ENCODE data around the gene GPR132. TPM values are rescaled to one million over a fixed set of nuclear protein-coding genes. Genes with fewer than 3 reads are reported as not detected.

GPR132 gene
- total and polyA plus RNA-seq, 9 of the 15 experiments (the other 6 are each of a cell fraction or from before 2014, with no cell fraction given), result 0.01 to 1.1 (median 0.25) TPM; not detected in 1

- Histone ChIP-seq H3K4me3 (peak overlapping the region; percentile 43), H3K4me2 (ENCODE audit: insufficient read depth, low read length) (peak overlapping the region; percentile 49), H3K4me1 (replicated peaks in 1 of 2; ENCODE audit: control insufficient read depth in 2 of 2, insufficient read depth in 2 of 2, low read length in 2 of 2) (peaks cover 0 to 60% of the 10 kb centered on the region in 2 experiments; a peak in 2 of 5 replicates), H3K9ac (ENCODE audit: insufficient read depth in 1 of 2, low read depth in 2 of 2, low read length in 2 of 2) (peak overlapping the region; percentile 30 to 85; a peak in 3 of 4 replicates), H3K36me3 (ENCODE audit: control insufficient read depth, insufficient read depth, low read length) (no peaks in the 10 kb centered on the region), H3K27ac (ENCODE audit: extremely low read depth, low read depth, low read length) (no peak overlapping the region), H2AFZ (ENCODE audit: low read depth, low read length) (peak overlapping the region; percentile 68), H3K27me3 (ENCODE audit: control insufficient read depth in 2 of 2, insufficient read depth in 2 of 2, low read length in 2 of 2) (peaks cover 14 to 36% of the 10 kb centered on the region in 2 experiments; a peak in 4 of 5 replicates), H3K79me2 (ENCODE audit: control insufficient read depth, insufficient read depth, low read length) (no peaks in the 10 kb centered on the region), H3K9me1 (ENCODE audit: control insufficient read depth, insufficient read depth, low read length) (peaks cover 5% of the 10 kb centered on the region), H4K20me1 (replicated peaks; ENCODE audit: control insufficient read depth, insufficient read depth, low read length) (no peaks in the 10 kb centered on the region), H3K9me3 (replicated peaks; ENCODE audit: control insufficient read depth, insufficient read depth, low read depth, low read length) (no peaks in the 10 kb centered on the region)
- in situ Hi-C loops (cut with MboI) (loop anchor here (10.0 kb wide), 2 partner anchors 191 to 261 kb away; no protein-coding TSS in a partner anchor), intact Hi-C loops (cut with micrococcal nuclease) (loop anchor here (5.0 kb wide), 2 partner anchors 89 to 434 kb away; partner anchors contain the start of genes NUDT14 and TMEM121)
- DNase-seq (ENCODE audit: extremely low read depth in 1 of 4, low spot score in 3 of 4), result peak; percentile 75 to 84 (median 80)
- CTCF ChIA-PET (ENCODE audit: low intra/inter-chr PET ratio), result interaction anchor here (0.6 kb wide), 1 partner anchor 422 kb away, joined by 5 read pairs; no protein-coding TSS in a partner anchor
- no peak for FAIRE-seq
- WGBS (ENCODE audit: insufficient coverage, low coverage, missing lambda C conversion rate), result no CpG with 5 or more reads among the region's 76 CpGs
- POLR2A ChIA-PET, result no interaction called here
- ATAC-seq, result peak; percentile 87
- no TSS peak for BruUV-seq (replicated peaks)
- TF ChIP-seq HMG20B (CRISPR knock-in tag; IDR thresholded peaks at IDR 0.05) (no peak), E2F6 (IDR thresholded peaks at IDR 0.05; ENCODE audit: borderline replicate concordance in 1 of 2, extremely low read depth in 1 of 2, insufficient read depth in 1 of 2, insufficient read length in 1 of 2, low read depth in 1 of 2, low read length in 1 of 2, poor library complexity in 1 of 2, severe bottlenecking in 1 of 2) (peak; percentile 9 to 55), KAT8 (IDR thresholded peaks at IDR 0.05; ENCODE audit: low read depth) (no peak), RBFOX2 (IDR thresholded peaks at IDR 0.05; ENCODE audit: low read depth, low read length) (peak; percentile 52; the same call in 1 of the 2 replicates), MCM3 (IDR thresholded peaks at IDR 0.05) (no peak), NRF1 (conservative IDR thresholded peaks at IDR 0.05 in 1 of 2, IDR thresholded peaks at IDR 0.05 in 1 of 2) (peak in 1 of 2 experiments; percentile 30; a peak in 3 of 4 replicates), CXXC5 (CRISPR knock-in tag; IDR thresholded peaks at IDR 0.05) (peak; percentile 33), JUN (IDR thresholded peaks at IDR 0.05; ENCODE audit: borderline replicate concordance, low read depth, low read length) (no peak), JUN (CRISPR knock-in tag; IDR thresholded peaks at IDR 0.05; ENCODE audit: borderline replicate concordance) (no peak), PHF8 (IDR thresholded peaks at IDR 0.05; ENCODE audit: borderline replicate concordance, low read length) (peak; percentile 31; the same call in 1 of the 2 replicates), ZNF41 (CRISPR knock-in tag; conservative IDR thresholded peaks at IDR 0.05) (no peak), EGR1 (conservative IDR thresholded peaks at IDR 0.05) (peak; percentile 84), RBM25 (IDR thresholded peaks at IDR 0.05; ENCODE audit: low read depth, low read length, severe bottlenecking) (no peak), TFAP4 (CRISPR knock-in tag; IDR thresholded peaks at IDR 0.05; ENCODE audit: borderline replicate concordance) (peak; percentile 32; the same call in 1 of the 2 replicates), L3MBTL2 (IDR thresholded peaks at IDR 0.05) (peak; percentile 60), POLR2G (IDR thresholded peaks at IDR 0.05; ENCODE audit: low read depth, low read length) (0 out of 2 replicates have a peak, but pooled peaks have one; percentile 51), SP1 (CRISPR knock-in tag; IDR thresholded peaks at IDR 0.05) (0 out of 2 replicates have a peak, but pooled peaks have one; percentile 17), ZNF511 (CRISPR knock-in tag; IDR thresholded peaks at IDR 0.05) (no peak), CTBP1 (IDR thresholded peaks at IDR 0.05; ENCODE audit: borderline replicate concordance) (peak; percentile 53; the same call in 1 of the 2 replicates)
Measured at GRCh38 chr14:105093431-105094192, 28.4 kb upstream of the GPR132 start.

All from K562 (cell line).